ENCODE results near the gene AFG3L2. TPM values are rescaled to one million over a fixed set of nuclear protein-coding genes. Genes with fewer than 3 reads are reported as not detected.
A peak's percentile ranks its signal among the peaks of the same experiment; 100 is the strongest.

The AFG3L2 gene
- total and polyA plus RNA-seq, 2 of the 13 experiments (the other 11 are each of a cell fraction or from before 2014, with no cell fraction given): 28.6 to 86.9 TPM

DNA sequence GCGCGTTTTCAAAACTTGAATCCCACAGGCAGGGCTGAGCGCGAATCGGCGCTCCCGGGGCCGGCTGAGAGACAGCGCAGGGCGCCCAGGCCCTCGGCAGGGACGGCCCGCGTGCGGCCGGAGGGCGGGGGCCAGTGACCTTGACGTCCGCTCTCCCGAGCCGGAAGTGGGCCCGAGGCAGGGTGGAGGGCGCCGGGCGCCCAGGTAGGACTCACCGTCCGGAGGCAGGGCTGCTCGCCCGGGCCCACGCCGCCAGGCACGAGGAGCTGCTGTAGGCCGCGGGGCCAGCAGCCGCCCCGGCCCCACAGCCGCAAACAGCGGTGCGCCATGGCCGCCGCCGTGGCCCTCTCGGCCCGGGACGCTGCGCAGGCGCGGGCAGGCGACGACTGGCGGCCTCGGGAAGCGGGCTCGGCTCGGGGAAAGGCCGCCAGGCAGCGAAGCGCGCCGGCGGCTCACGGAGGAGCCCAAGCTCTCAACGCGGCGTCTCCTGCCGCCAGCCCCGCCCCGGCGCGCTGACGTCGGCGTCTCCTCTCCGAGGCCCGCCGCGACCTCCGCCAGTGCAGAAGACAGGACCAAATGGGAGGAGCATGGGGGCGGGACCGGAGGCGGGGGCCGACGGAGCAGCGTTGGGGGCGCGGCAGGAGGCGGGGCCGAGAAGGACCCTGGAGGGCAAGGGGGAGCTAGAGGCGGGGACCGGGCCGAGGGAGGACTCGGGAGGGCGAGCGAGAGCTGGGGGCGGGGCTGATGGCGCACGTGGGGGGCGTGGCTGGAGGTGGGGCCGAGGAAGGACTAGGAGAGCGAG is at the start of gene AFG3L2 (continued):
- TF ChIP-seq, protein P1, sequence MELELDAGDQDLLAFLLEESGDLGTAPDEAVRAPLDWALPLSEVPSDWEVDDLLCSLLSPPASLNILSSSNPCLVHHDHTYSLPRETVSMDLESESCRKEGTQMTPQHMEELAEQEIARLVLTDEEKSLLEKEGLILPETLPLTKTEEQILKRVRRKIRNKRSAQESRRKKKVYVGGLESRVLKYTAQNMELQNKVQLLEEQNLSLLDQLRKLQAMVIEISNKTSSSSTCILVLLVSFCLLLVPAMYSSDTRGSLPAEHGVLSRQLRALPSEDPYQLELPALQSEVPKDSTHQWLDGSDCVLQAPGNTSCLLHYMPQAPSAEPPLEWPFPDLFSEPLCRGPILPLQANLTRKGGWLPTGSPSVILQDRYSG (CRISPR knock-in tag; IDR thresholded peaks at IDR 0.05): peak; percentile 59; the same call in 1 of the 2 replicates
- TF ChIP-seq ZNF792 (CRISPR knock-in tag; IDR thresholded peaks at IDR 0.05) (no peak), HNRNPL (IDR thresholded peaks at IDR 0.05; ENCODE audit: low read depth, low read length) (no peak), ONECUT2 (CRISPR knock-in tag; IDR thresholded peaks at IDR 0.05) (no peak), ARNT2 (CRISPR knock-in tag; IDR thresholded peaks at IDR 0.05; ENCODE audit: low read depth) (peak; percentile 87), ZNF143 (CRISPR knock-in tag; IDR thresholded peaks at IDR 0.05) (no peak), ADNP (CRISPR knock-in tag; IDR thresholded peaks at IDR 0.05) (no peak), HOXA9 (CRISPR knock-in tag; IDR thresholded peaks at IDR 0.05; ENCODE audit: borderline replicate concordance) (no peak), KAT7 (CRISPR knock-in tag; IDR thresholded peaks at IDR 0.05; ENCODE audit: borderline replicate concordance) (no peak), CC2D1A (CRISPR knock-in tag; IDR thresholded peaks at IDR 0.05) (no peak), ZNF230 (CRISPR knock-in tag; IDR thresholded peaks at IDR 0.05) (0 out of 2 replicates have a peak, but pooled peaks have one; percentile 50), MAZ (IDR thresholded peaks at IDR 0.05; ENCODE audit: borderline replicate concordance, low read depth, low read length) (peak; percentile 77; the same call in 1 of the 2 replicates), MAZ (CRISPR knock-in tag; IDR thresholded peaks at IDR 0.05; ENCODE audit: low read depth) (peak; percentile 72), LCORL (IDR thresholded peaks at IDR 0.05) (no peak), LCORL (CRISPR knock-in tag; IDR thresholded peaks at IDR 0.05) (peak; percentile 16; the same call in 1 of the 2 replicates), ZFP82 (CRISPR knock-in tag; IDR thresholded peaks at IDR 0.05; ENCODE audit: borderline replicate concordance) (peak; percentile 69; the same call in 1 of the 2 replicates), SNAI1 (CRISPR knock-in tag; IDR thresholded peaks at IDR 0.05; ENCODE audit: borderline replicate concordance) (no peak), SMC3 (IDR thresholded peaks at IDR 0.05; ENCODE audit: low read length) (no peak), KDM3A (CRISPR knock-in tag; IDR thresholded peaks at IDR 0.05; ENCODE audit: low read depth) (no peak), MXI1 (IDR thresholded peaks at IDR 0.05; ENCODE audit: borderline replicate concordance, low read depth, low read length) (peak; percentile 71; the same call in 1 of the 3 replicates), ZFX (CRISPR knock-in tag; IDR thresholded peaks at IDR 0.05; ENCODE audit: low read depth) (peak; percentile 92), NFRKB (IDR thresholded peaks at IDR 0.05) (no peak), FOXM1 (CRISPR knock-in tag; IDR thresholded peaks at IDR 0.05) (no peak), ZFP37 (CRISPR knock-in tag; IDR thresholded peaks at IDR 0.05; ENCODE audit: borderline replicate concordance) (no peak), SIN3A (IDR thresholded peaks at IDR 0.05; ENCODE audit: borderline replicate concordance, low read depth, low read length) (no peak)
- TF ChIP-seq, protein P2, sequence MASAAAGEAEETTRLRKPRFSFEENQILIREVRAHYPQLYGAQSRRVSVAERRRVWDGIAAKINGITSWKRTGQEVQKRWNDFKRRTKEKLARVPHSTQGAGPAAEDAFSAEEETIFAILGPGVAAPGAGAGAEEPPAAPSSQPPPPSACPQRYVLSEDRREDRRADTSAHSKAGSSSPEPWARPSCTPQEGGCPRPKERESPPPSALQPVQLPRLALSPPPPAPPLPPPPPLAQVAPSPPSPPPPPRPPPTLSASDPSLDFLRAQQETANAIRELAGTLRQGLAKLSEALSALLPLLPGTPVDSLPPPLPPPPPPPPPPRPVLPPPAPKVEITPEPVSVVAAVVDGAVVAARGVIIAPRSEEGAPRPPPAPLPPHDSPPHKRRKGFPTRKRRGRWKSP (CRISPR knock-in tag; IDR thresholded peaks at IDR 0.05): no peak
- TF ChIP-seq, protein P3, sequence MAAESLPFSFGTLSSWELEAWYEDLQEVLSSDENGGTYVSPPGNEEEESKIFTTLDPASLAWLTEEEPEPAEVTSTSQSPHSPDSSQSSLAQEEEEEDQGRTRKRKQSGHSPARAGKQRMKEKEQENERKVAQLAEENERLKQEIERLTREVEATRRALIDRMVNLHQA (CRISPR knock-in tag; IDR thresholded peaks at IDR 0.05): no peak

All from HepG2 (cell line).